NCI-H345 (cell line): ENCODE data around the gene PRAMEF26.
"Not testable (repeated sequence)": the region's sequence is repeated elsewhere in the genome, so short reads cannot be mapped to it uniquely, and the experiment has no call there.

Experiments
- DNase-seq: peaks from one replicate; lab custom pipeline; 2025; lab: John Stamatoyannopoulos, UW

The PRAMEF26 gene

DNA sequence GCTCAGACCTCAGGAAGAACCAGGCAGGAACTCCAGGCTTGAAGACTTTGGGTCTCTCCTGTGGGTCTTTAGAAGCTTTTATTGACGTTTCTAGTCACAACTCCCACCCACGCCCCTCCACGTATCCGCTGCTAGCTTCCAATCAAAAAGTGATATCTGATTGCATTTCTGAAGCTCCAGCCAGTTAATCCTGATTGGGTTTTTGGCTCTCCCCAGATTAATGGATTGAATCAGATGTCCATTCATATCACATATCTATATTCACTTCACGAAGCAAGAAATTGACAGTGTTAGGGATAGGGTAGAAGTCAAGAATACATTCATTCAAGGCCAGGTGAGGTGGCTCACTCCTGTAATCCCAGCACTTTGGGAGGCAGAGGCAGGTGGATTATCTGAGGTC lies at the start of gene PRAMEF26:
TSS of gene PRAMEF26 (minus strand) at position 101 of the 400 bp plus-strand sequence. CDS start 2,914 bp downstream, outside the sequence.
- DNase-seq = not testable (repeated sequence)

GRCh38 chr1:13201309-13201708 lies 45.5 kb upstream of the PRAMEF26 start, which contains the start of gene PRAMEF13:
Gene PRAMEF13, minus strand, starts transcription at chr1:13201409. Its CDS starts 1,820 bp downstream, at chr1:13199589.
- DNase-seq = not testable (repeated sequence)

- DNase-seq = not testable (repeated sequence)
These were observed 15.7 kb upstream of the PRAMEF26 start, which contains the start of gene PRAMEF9 for GRCh38 chr1:13171548-13171947. Gene PRAMEF9, plus strand, starts transcription at chr1:13171848. Its CDS starts 3,433 bp downstream, at chr1:13175281.

GRCh38 chr1:13165531-13165930 lies 9.7 kb upstream of the PRAMEF26 start, which contains the start of gene HNRNPCL4:
Gene HNRNPCL4, minus strand, starts transcription at chr1:13165631. Its CDS starts 164 bp downstream, at chr1:13165467.
- DNase-seq = not testable (repeated sequence)

DNA sequence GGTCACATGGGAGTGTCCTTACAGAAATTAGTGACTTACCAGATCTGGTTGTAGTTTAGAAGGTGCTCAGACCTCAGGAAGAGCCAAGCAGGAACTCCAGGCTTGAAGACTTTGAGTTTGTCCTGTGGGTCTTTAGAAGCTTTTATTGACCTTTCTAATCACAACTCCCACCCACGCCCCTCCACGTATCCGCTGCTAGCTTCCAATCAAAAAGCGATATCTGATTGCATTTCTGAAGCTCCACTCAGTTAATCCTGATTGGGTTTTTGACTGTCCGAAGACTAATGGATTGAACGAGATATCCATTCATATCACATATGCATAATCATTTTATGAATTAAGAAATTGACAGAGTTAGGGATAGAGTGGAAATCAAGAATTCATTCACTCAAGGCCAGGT lies 39.1 kb downstream of the PRAMEF26 start, which contains the start of gene HNRNPCL2:
TSS of gene HNRNPCL2 (minus strand) at position 101 of the 400 bp plus-strand sequence. CDS start 454 bp downstream, outside the sequence.
- not testable (repeated sequence) for DNase-seq
